ENCODE results near the gene PAX5. TPM values are rescaled to one million over a fixed set of nuclear protein-coding genes. Genes with fewer than 3 reads are reported as not detected.

Gene PAX5
- total RNA-seq, 1 donor from 2014 or later = 0.39 TPM

- no peak overlapping the region for H3K27ac Mint-ChIP-seq
- intact Hi-C loops (cut with micrococcal nuclease) = no loop called here
- H3K27me3 Mint-ChIP-seq (ENCODE audit: insufficient read depth) = peaks cover 7% of the 10 kb centered on the region
- no peaks in the 10 kb centered on the region for H3K9me3 Mint-ChIP-seq
- no peaks in the 10 kb centered on the region for H3K4me1 Mint-ChIP-seq (ENCODE audit: low read depth)
- no peak for DNase-seq (ENCODE audit: low spot score)
- no peaks in the 10 kb centered on the region for H3K36me3 Mint-ChIP-seq (ENCODE audit: low read depth)
- H3K4me3 Mint-ChIP-seq = no peak overlapping the region
Measured at GRCh38 chr9:36862206-36863145, 171.6 kb downstream of the PAX5 start.

GRCh38 chr9:36861528-36862205 is 172.4 kb downstream of the PAX5 start:
- intact Hi-C loops (cut with micrococcal nuclease) = no loop called here

GRCh38 chr9:36858805-36859375 is 175.2 kb downstream of the PAX5 start:
- intact Hi-C loops (cut with micrococcal nuclease) = no loop called here
- no peak overlapping the region for H3K4me3 Mint-ChIP-seq
- H3K36me3 Mint-ChIP-seq (ENCODE audit: low read depth) = no peaks in the 10 kb centered on the region
- no peaks in the 10 kb centered on the region for H3K9me3 Mint-ChIP-seq
- peaks cover 9% of the 10 kb centered on the region for H3K4me1 Mint-ChIP-seq (ENCODE audit: low read depth)
- DNase-seq (ENCODE audit: low spot score) = no peak
- H3K27ac Mint-ChIP-seq = no peak overlapping the region
- H3K27me3 Mint-ChIP-seq (ENCODE audit: insufficient read depth) = peaks cover 15% of the 10 kb centered on the region

More at GRCh38 chr9:36861528-36862205, 172.4 kb downstream of the PAX5 start:
- no peaks in the 10 kb centered on the region for H3K36me3 Mint-ChIP-seq (ENCODE audit: low read depth)
- no peak overlapping the region for H3K4me3 Mint-ChIP-seq
- no peak overlapping the region for H3K27ac Mint-ChIP-seq
- H3K4me1 Mint-ChIP-seq (ENCODE audit: low read depth) = no peaks in the 10 kb centered on the region
- DNase-seq (ENCODE audit: low spot score) = no peak
- H3K9me3 Mint-ChIP-seq = no peaks in the 10 kb centered on the region
- peaks cover 7% of the 10 kb centered on the region for H3K27me3 Mint-ChIP-seq (ENCODE audit: insufficient read depth)

- Mint-ChIP-seq H3K36me3 (ENCODE audit: low read depth) (no peaks in the 10 kb centered on the region), H3K4me1 (ENCODE audit: low read depth) (peaks cover 9% of the 10 kb centered on the region), H3K27me3 (ENCODE audit: insufficient read depth) (peaks cover 13% of the 10 kb centered on the region), H3K4me3 (no peak overlapping the region), H3K9me3 (no peaks in the 10 kb centered on the region), H3K27ac (no peak overlapping the region)
- peak; percentile 24 for DNase-seq (ENCODE audit: low spot score)
- intact Hi-C loops (cut with micrococcal nuclease) = no loop called here
Measured at GRCh38 chr9:36855448-36856315, 178.4 kb downstream of the PAX5 start.

- H3K27ac Mint-ChIP-seq = no peak overlapping the region
- H3K4me3 Mint-ChIP-seq = no peak overlapping the region
- H3K9me3 Mint-ChIP-seq = no peaks in the 10 kb centered on the region
- H3K36me3 Mint-ChIP-seq (ENCODE audit: low read depth) = no peaks in the 10 kb centered on the region
- H3K4me1 Mint-ChIP-seq (ENCODE audit: low read depth) = peaks cover 9% of the 10 kb centered on the region
- H3K27me3 Mint-ChIP-seq (ENCODE audit: insufficient read depth) = peaks cover 13% of the 10 kb centered on the region
- DNase-seq (ENCODE audit: low spot score) = no peak
- intact Hi-C loops (cut with micrococcal nuclease) = no loop called here
Measured at GRCh38 chr9:36854751-36855150, 179.3 kb downstream of the PAX5 start.

GRCh38 chr9:36854034-36854433 is 180.0 kb downstream of the PAX5 start:
- Mint-ChIP-seq H3K4me3 (no peak overlapping the region), H3K9me3 (no peaks in the 10 kb centered on the region), H3K36me3 (ENCODE audit: low read depth) (no peaks in the 10 kb centered on the region), H3K27ac (no peak overlapping the region), H3K27me3 (ENCODE audit: insufficient read depth) (peaks cover 16% of the 10 kb centered on the region), H3K4me1 (ENCODE audit: low read depth) (peaks cover 9% of the 10 kb centered on the region)
- intact Hi-C loops (cut with micrococcal nuclease) = no loop called here
- DNase-seq (ENCODE audit: low spot score) = no peak

GRCh38 chr9:36853233-36853632 is 180.8 kb downstream of the PAX5 start:
- Mint-ChIP-seq H3K9me3 (no peaks in the 10 kb centered on the region), H3K27me3 (ENCODE audit: insufficient read depth) (peaks cover 14% of the 10 kb centered on the region), H3K4me1 (ENCODE audit: low read depth) (peaks cover 9% of the 10 kb centered on the region), H3K4me3 (no peak overlapping the region), H3K27ac (no peak overlapping the region), H3K36me3 (ENCODE audit: low read depth) (no peaks in the 10 kb centered on the region)
- no peak for DNase-seq (ENCODE audit: low spot score)
- intact Hi-C loops (cut with micrococcal nuclease) = no loop called here

GRCh38 chr9:36849943-36850342 is 184.1 kb downstream of the PAX5 start:
- H3K4me1 Mint-ChIP-seq (ENCODE audit: low read depth) = no peaks in the 10 kb centered on the region
- intact Hi-C loops (cut with micrococcal nuclease) = no loop called here
- peaks cover 6% of the 10 kb centered on the region for H3K27me3 Mint-ChIP-seq (ENCODE audit: insufficient read depth)
- no peak for DNase-seq (ENCODE audit: low spot score)
- no peak overlapping the region for H3K4me3 Mint-ChIP-seq
- H3K9me3 Mint-ChIP-seq = no peaks in the 10 kb centered on the region
- H3K27ac Mint-ChIP-seq = no peak overlapping the region
- H3K36me3 Mint-ChIP-seq (ENCODE audit: low read depth) = no peaks in the 10 kb centered on the region

GRCh38 chr9:36848946-36849345 is 185.1 kb downstream of the PAX5 start:
- intact Hi-C loops (cut with micrococcal nuclease) = no loop called here
- H3K4me3 Mint-ChIP-seq = no peak overlapping the region
- DNase-seq (ENCODE audit: low spot score) = no peak
- peaks cover 6% of the 10 kb centered on the region for H3K27me3 Mint-ChIP-seq (ENCODE audit: insufficient read depth)
- H3K4me1 Mint-ChIP-seq (ENCODE audit: low read depth) = no peaks in the 10 kb centered on the region
- H3K9me3 Mint-ChIP-seq = no peaks in the 10 kb centered on the region
- H3K27ac Mint-ChIP-seq = no peak overlapping the region
- H3K36me3 Mint-ChIP-seq (ENCODE audit: low read depth) = no peaks in the 10 kb centered on the region

GRCh38 chr9:36847781-36848673 is 186.0 kb downstream of the PAX5 start:
- no peaks in the 10 kb centered on the region for H3K4me1 Mint-ChIP-seq (ENCODE audit: low read depth)
- no peak overlapping the region for H3K27ac Mint-ChIP-seq
- H3K9me3 Mint-ChIP-seq = no peaks in the 10 kb centered on the region
- intact Hi-C loops (cut with micrococcal nuclease) = no loop called here
- peaks cover 6% of the 10 kb centered on the region for H3K27me3 Mint-ChIP-seq (ENCODE audit: insufficient read depth)
- no peaks in the 10 kb centered on the region for H3K36me3 Mint-ChIP-seq (ENCODE audit: low read depth)
- no peak overlapping the region for H3K4me3 Mint-ChIP-seq
- DNase-seq (ENCODE audit: low spot score) = no peak

GRCh38 chr9:36846621-36847020 is 187.4 kb downstream of the PAX5 start:
- H3K9me3 Mint-ChIP-seq = no peaks in the 10 kb centered on the region
- no peak overlapping the region for H3K4me3 Mint-ChIP-seq
- no peak overlapping the region for H3K27ac Mint-ChIP-seq
- H3K4me1 Mint-ChIP-seq (ENCODE audit: low read depth) = no peaks in the 10 kb centered on the region
- DNase-seq (ENCODE audit: low spot score) = no peak
- intact Hi-C loops (cut with micrococcal nuclease) = no loop called here
- H3K27me3 Mint-ChIP-seq (ENCODE audit: insufficient read depth) = peaks cover 3% of the 10 kb centered on the region
- H3K36me3 Mint-ChIP-seq (ENCODE audit: low read depth) = no peaks in the 10 kb centered on the region

GRCh38 chr9:36845844-36846243 is 188.2 kb downstream of the PAX5 start:
- Mint-ChIP-seq H3K36me3 (ENCODE audit: low read depth) (no peaks in the 10 kb centered on the region), H3K27ac (no peak overlapping the region), H3K9me3 (no peaks in the 10 kb centered on the region), H3K4me1 (ENCODE audit: low read depth) (no peaks in the 10 kb centered on the region), H3K4me3 (no peak overlapping the region), H3K27me3 (ENCODE audit: insufficient read depth) (peaks cover 3% of the 10 kb centered on the region)
- intact Hi-C loops (cut with micrococcal nuclease) = no loop called here
- DNase-seq (ENCODE audit: low spot score) = no peak

All from activated T-helper 1 cell treated with anti-CD3 and anti-CD28 coated beads, Interleukin-12 subunit alpha, Interleukin-12 subunit beta, Interleukin-2, Interleukin-4 antibody, amounts not matched to agents 30 ng/mL and 10 ng/mL and 1 ng/mL, durations not matched to agents 14 hours and 24 hours and 36 hours (primary cell).